ENCODE results near the gene TWSG1.
"Not testable (repeated sequence)": the region's sequence is repeated elsewhere in the genome, so short reads cannot be mapped to it uniquely, and the experiment has no call there.

The TWSG1 gene

DNA sequence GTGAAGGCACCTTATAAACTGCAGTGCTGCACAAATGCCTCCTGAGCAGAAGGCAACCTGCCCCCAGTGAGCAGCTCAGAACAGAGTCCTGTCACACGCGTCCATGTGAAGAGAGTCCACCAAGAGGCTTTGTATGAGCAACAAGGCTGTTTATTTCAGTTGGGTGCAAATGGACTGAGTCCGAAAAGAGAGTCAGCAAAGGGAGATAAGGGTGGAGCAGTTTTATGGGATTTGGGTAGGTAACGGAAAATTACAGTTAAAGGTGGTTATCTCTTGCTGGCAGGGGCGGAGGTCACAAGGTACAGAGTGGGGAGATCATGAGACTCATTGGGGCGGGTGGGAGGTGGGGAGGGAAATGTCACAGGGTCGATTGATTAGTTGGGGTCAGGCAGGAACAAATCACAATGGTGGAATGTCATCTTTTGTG, 87.3 kb downstream of the TWSG1 start:
- TF ChIP-seq, protein P1, sequence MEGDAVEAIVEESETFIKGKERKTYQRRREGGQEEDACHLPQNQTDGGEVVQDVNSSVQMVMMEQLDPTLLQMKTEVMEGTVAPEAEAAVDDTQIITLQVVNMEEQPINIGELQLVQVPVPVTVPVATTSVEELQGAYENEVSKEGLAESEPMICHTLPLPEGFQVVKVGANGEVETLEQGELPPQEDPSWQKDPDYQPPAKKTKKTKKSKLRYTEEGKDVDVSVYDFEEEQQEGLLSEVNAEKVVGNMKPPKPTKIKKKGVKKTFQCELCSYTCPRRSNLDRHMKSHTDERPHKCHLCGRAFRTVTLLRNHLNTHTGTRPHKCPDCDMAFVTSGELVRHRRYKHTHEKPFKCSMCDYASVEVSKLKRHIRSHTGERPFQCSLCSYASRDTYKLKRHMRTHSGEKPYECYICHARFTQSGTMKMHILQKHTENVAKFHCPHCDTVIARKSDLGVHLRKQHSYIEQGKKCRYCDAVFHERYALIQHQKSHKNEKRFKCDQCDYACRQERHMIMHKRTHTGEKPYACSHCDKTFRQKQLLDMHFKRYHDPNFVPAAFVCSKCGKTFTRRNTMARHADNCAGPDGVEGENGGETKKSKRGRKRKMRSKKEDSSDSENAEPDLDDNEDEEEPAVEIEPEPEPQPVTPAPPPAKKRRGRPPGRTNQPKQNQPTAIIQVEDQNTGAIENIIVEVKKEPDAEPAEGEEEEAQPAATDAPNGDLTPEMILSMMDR (conservative IDR thresholded peaks at IDR 0.05; ENCODE audit: low read length), result no peak
- no peak overlapping the region for H3K4me2 ChIP-seq (ENCODE audit: low read depth, low read length, poor library complexity, severe bottlenecking)
- H4K20me1 ChIP-seq (ENCODE audit: insufficient read depth, low read length, poor library complexity, severe bottlenecking), result no peaks in the 10 kb centered on the region
- no peak overlapping the region for H3K4me3 ChIP-seq (ENCODE audit: low read length, poor library complexity, severe bottlenecking)
- no peaks in the 10 kb centered on the region for H3K36me3 ChIP-seq (ENCODE audit: insufficient read depth, low read length)
- no peak overlapping the region for H3K9ac ChIP-seq (ENCODE audit: low read depth, low read length, poor library complexity, severe bottlenecking)
- no peaks in the 10 kb centered on the region for H3K79me2 ChIP-seq (ENCODE audit: insufficient read depth, low read length)
- no peak overlapping the region for H2AFZ ChIP-seq (ENCODE audit: low read length)
- no peaks in the 10 kb centered on the region for H3K4me1 ChIP-seq (ENCODE audit: insufficient read depth, low read length, poor library complexity, severe bottlenecking)
- H3K9me2 ChIP-seq (replicated peaks; ENCODE audit: low read depth, low read length), result no peaks in the 10 kb centered on the region
- no peaks in the 10 kb centered on the region for H3F3A ChIP-seq (ENCODE audit: low read depth)
- H3K27me3 ChIP-seq (ENCODE audit: insufficient read depth, low read length, poor library complexity, severe bottlenecking), result no peaks in the 10 kb centered on the region
- no peaks in the 10 kb centered on the region for H3K9me3 ChIP-seq (ENCODE audit: insufficient read depth, low read depth, low read length)

DNA sequence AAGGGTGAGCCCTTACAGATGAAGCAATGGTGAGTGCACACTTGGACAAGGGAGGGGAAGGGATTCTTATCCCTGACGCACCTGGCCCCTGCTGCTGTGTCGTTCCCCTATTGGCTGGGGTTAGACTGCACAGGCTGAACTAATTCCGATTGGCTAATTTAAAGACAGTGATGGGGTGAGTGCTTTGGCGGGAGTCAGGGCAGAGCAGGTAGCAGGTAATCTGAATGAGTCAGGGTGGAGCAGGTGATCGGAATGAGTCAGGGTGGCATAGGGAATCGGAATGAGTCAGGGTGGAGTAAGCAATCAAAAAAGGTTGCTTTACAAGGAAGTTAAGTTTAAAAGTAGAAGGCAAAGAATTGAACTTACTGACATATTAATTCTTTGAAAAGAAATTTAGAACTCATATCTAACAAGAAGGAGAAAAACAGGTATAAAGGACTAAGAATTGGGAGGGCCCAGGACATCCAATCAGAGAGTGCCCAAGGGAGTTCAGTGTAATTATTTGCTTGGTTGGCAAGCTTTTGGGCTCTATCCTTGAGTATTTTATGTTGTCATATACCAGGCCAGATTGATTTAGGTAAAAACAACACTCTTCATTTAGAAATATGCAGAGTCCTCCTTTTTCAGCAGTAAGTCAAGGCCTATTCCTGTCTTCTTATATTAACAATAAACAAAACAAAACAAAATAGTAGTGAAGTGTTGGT, 88.4 kb downstream of the TWSG1 start:
- H3K9me2 ChIP-seq (replicated peaks; ENCODE audit: low read depth, low read length), result no peaks in the 10 kb centered on the region
- no peak for TF ChIP-seq EZH2phosphoT487 (IDR thresholded peaks at IDR 0.05; ENCODE audit: borderline replicate concordance)
- TF ChIP-seq, protein P1 (conservative IDR thresholded peaks at IDR 0.05; ENCODE audit: low read length), result no peak
- H2AFZ ChIP-seq (ENCODE audit: low read length), result no peak overlapping the region
- H3K4me2 ChIP-seq (ENCODE audit: low read depth, low read length, poor library complexity, severe bottlenecking), result no peak overlapping the region
- no peaks in the 10 kb centered on the region for H3K79me2 ChIP-seq (ENCODE audit: insufficient read depth, low read length)
- no peak overlapping the region for H3K9ac ChIP-seq (ENCODE audit: low read depth, low read length, poor library complexity, severe bottlenecking)
- H3K27me3 ChIP-seq (ENCODE audit: insufficient read depth, low read length, poor library complexity, severe bottlenecking), result no peaks in the 10 kb centered on the region
- no peaks in the 10 kb centered on the region for H3K4me1 ChIP-seq (ENCODE audit: insufficient read depth, low read length, poor library complexity, severe bottlenecking)
- H3K4me3 ChIP-seq (ENCODE audit: low read length, poor library complexity, severe bottlenecking), result no peak overlapping the region
- no peaks in the 10 kb centered on the region for H3K36me3 ChIP-seq (ENCODE audit: insufficient read depth, low read length)
- no peaks in the 10 kb centered on the region for H3F3A ChIP-seq (ENCODE audit: low read depth)
- no peaks in the 10 kb centered on the region for H4K20me1 ChIP-seq (ENCODE audit: insufficient read depth, low read length, poor library complexity, severe bottlenecking)
- no peaks in the 10 kb centered on the region for H3K9me3 ChIP-seq (ENCODE audit: insufficient read depth, low read depth, low read length)

DNA sequence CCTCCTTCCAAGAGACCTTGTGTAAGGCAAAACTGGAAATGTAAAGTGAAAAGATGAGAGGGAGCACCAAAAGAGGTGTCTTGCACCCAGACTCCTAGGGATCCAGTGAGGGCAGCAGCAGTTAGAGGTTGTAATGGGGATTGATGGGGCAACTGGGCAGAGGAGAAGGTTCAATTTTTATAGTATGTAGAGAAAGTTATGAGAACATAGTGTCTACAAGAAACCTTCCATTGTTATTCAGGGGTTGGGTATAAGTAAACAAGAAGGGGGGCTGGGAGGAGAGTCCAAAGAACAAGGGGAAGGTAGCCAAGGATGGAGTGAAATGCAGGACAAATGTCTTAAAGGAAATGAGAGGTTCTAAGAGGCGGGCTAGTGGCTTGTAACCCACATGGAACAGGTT, 89.1 kb downstream of the TWSG1 start:
- not testable (repeated sequence) for H3K4me3 ChIP-seq (ENCODE audit: low read length, poor library complexity, severe bottlenecking); H3K27me3 ChIP-seq (ENCODE audit: insufficient read depth, low read length, poor library complexity, severe bottlenecking); H2AFZ ChIP-seq (ENCODE audit: low read length); H3K9me2 ChIP-seq (replicated peaks; ENCODE audit: low read depth, low read length); H3K9me3 ChIP-seq (ENCODE audit: insufficient read depth, low read depth, low read length); H3F3A ChIP-seq (ENCODE audit: low read depth); H3K9ac ChIP-seq (ENCODE audit: low read depth, low read length, poor library complexity, severe bottlenecking); H4K20me1 ChIP-seq (ENCODE audit: insufficient read depth, low read length, poor library complexity, severe bottlenecking); H3K36me3 ChIP-seq (ENCODE audit: insufficient read depth, low read length); H3K4me1 ChIP-seq (ENCODE audit: insufficient read depth, low read length, poor library complexity, severe bottlenecking); H3K4me2 ChIP-seq (ENCODE audit: low read depth, low read length, poor library complexity, severe bottlenecking); H3K79me2 ChIP-seq (ENCODE audit: insufficient read depth, low read length)

DNA sequence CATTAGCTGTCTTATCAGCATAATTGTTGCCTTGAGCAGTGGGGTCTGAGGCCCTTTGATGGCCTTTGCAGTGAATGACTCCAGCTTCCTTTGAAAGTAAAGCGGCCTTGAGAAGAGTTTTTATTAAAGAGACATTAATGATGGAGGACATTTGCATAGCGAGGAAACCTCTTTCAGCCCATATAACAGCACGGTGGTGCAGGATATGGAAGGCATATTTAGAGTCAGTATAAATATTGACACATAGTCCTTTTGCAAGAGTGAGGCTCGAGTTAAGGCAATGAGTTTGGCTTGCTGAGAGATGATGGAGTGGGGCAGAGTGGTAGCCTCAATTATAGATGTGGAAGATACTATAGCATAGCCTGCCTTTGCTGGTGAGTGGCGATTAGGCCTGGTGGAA, 89.7 kb downstream of the TWSG1 start:
- not testable (repeated sequence) for H2AFZ ChIP-seq (ENCODE audit: low read length); H3F3A ChIP-seq (ENCODE audit: low read depth); H4K20me1 ChIP-seq (ENCODE audit: insufficient read depth, low read length, poor library complexity, severe bottlenecking); H3K4me3 ChIP-seq (ENCODE audit: low read length, poor library complexity, severe bottlenecking); H3K4me2 ChIP-seq (ENCODE audit: low read depth, low read length, poor library complexity, severe bottlenecking); H3K9ac ChIP-seq (ENCODE audit: low read depth, low read length, poor library complexity, severe bottlenecking); H3K9me2 ChIP-seq (replicated peaks; ENCODE audit: low read depth, low read length); H3K27me3 ChIP-seq (ENCODE audit: insufficient read depth, low read length, poor library complexity, severe bottlenecking); H3K4me1 ChIP-seq (ENCODE audit: insufficient read depth, low read length, poor library complexity, severe bottlenecking); H3K79me2 ChIP-seq (ENCODE audit: insufficient read depth, low read length); H3K9me3 ChIP-seq (ENCODE audit: insufficient read depth, low read depth, low read length); H3K36me3 ChIP-seq (ENCODE audit: insufficient read depth, low read length)
